ENCODE results near the gene GFOD2. TPM values are rescaled to one million over a fixed set of nuclear protein-coding genes. Genes with fewer than 3 reads are reported as not detected.

The GFOD2 gene
- total and polyA plus RNA-seq, 2 experiments from 2014 or later = 19.3 to 34.3 TPM

DNA sequence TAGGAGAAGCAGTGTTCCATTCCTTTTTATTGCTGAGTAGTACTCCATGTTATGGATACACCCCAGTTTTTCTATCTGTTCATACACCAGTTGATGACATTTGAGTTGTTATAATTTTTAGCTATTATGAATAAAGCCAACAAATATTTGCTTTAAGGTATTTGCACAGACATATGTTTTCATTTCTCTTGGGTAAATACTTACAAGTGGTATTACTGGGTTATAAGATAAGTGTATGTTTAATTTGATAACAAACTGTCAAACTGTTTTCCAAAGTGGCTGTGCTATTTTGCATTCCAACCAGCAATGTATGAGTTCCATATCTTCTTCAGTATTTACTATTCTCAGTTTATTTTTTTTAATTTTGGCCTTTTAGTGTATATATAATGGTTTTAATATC is 27.7 kb upstream of the GFOD2 start:
- no peaks in the 10 kb centered on the region for H3K79me2 ChIP-seq (replicated peaks; ENCODE audit: insufficient read depth)
- Mint-ChIP-seq H3K9me3 (no peaks in the 10 kb centered on the region), H3K4me1 (peaks cover 3% of the 10 kb centered on the region; the same call in 2 of the 3 replicates), H3K4me3 (no peak overlapping the region), H3K27me3 (ENCODE audit: insufficient read depth, low read depth, poor library complexity) (peaks cover 9% of the 10 kb centered on the region), H3K36me3 (ENCODE audit: low read depth) (peaks cover 9% of the 10 kb centered on the region), H3K27ac (no peak overlapping the region)
- H3K36me3 ChIP-seq (ENCODE audit: insufficient read depth) = no peaks in the 10 kb centered on the region
- H2AFZ ChIP-seq = no peak overlapping the region
- H3F3A ChIP-seq (replicated peaks; ENCODE audit: low read depth) = no peaks in the 10 kb centered on the region
- TF ChIP-seq, protein P1, sequence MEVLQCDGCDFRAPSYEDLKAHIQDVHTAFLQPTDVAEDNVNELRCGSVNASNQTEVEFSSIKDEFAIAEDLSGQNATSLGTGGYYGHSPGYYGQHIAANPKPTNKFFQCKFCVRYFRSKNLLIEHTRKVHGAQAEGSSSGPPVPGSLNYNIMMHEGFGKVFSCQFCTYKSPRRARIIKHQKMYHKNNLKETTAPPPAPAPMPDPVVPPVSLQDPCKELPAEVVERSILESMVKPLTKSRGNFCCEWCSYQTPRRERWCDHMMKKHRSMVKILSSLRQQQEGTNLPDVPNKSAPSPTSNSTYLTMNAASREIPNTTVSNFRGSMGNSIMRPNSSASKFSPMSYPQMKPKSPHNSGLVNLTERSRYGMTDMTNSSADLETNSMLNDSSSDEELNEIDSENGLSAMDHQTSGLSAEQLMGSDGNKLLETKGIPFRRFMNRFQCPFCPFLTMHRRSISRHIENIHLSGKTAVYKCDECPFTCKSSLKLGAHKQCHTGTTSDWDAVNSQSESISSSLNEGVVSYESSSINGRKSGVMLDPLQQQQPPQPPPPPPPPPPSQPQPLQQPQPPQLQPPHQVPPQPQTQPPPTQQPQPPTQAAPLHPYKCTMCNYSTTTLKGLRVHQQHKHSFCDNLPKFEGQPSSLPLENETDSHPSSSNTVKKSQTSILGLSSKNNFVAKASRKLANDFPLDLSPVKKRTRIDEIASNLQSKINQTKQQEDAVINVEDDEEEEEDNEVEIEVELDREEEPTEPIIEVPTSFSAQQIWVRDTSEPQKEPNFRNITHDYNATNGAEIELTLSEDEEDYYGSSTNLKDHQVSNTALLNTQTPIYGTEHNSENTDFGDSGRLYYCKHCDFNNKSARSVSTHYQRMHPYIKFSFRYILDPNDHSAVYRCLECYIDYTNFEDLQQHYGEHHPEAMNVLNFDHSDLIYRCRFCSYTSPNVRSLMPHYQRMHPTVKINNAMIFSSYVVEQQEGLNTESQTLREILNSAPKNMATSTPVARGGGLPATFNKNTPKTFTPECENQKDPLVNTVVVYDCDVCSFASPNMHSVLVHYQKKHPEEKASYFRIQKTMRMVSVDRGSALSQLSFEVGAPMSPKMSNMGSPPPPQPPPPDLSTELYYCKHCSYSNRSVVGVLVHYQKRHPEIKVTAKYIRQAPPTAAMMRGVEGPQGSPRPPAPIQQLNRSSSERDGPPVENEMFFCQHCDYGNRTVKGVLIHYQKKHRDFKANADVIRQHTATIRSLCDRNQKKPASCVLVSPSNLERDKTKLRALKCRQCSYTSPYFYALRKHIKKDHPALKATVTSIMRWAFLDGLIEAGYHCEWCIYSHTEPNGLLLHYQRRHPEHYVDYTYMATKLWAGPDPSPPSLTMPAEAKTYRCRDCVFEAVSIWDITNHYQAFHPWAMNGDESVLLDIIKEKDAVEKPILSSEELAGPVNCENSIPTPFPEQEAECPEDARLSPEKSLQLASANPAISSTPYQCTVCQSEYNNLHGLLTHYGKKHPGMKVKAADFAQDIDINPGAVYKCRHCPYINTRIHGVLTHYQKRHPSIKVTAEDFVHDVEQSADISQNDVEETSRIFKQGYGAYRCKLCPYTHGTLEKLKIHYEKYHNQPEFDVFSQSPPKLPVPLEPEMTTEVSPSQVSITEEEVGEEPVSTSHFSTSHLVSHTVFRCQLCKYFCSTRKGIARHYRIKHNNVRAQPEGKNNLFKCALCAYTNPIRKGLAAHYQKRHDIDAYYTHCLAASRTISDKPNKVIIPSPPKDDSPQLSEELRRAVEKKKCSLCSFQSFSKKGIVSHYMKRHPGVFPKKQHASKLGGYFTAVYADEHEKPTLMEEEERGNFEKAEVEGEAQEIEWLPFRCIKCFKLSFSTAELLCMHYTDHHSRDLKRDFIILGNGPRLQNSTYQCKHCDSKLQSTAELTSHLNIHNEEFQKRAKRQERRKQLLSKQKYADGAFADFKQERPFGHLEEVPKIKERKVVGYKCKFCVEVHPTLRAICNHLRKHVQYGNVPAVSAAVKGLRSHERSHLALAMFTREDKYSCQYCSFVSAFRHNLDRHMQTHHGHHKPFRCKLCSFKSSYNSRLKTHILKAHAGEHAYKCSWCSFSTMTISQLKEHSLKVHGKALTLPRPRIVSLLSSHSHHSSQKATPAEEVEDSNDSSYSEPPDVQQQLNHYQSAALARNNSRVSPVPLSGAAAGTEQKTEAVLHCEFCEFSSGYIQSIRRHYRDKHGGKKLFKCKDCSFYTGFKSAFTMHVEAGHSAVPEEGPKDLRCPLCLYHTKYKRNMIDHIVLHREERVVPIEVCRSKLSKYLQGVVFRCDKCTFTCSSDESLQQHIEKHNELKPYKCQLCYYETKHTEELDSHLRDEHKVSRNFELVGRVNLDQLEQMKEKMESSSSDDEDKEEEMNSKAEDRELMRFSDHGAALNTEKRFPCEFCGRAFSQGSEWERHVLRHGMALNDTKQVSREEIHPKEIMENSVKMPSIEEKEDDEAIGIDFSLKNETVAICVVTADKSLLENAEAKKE (CRISPR knock-in tag; IDR thresholded peaks at IDR 0.05) = no peak
- H3K4me3 ChIP-seq = no peak overlapping the region
- H4K20me1 ChIP-seq (replicated peaks; ENCODE audit: insufficient read depth) = no peaks in the 10 kb centered on the region
- no peaks in the 10 kb centered on the region for H3K4me1 ChIP-seq (ENCODE audit: insufficient read depth)
- H3K4me2 ChIP-seq = no peak overlapping the region
- no peaks in the 10 kb centered on the region for H3K27me3 ChIP-seq (ENCODE audit: insufficient read depth)
- no peak overlapping the region for H3K27ac ChIP-seq (ENCODE audit: low read depth)
- ATAC-seq (no peak), DNase-seq (ENCODE audit: low spot score) (no peak)
- H3K9me2 ChIP-seq (ENCODE audit: insufficient read depth) = no peaks in the 10 kb centered on the region

DNA sequence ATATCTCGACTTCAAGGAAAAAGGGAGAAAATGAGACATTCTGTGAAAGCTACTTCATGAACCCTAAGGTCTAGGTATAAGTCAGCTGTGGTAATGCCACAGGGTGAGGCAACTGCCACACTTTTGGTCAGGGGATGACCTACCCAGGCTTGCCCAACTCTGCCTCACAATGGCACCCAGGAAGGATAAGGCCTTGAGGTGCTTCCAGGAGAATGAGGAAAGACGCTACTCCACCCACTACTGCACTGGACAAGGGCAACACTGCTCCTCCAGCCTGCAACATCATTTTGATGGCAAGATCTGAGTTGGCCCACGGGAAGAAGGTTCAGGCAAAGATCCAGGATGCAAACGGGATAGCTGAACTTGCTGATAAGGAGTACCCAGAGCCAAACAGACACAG is 22.0 kb upstream of the GFOD2 start:
- DNase-seq (ENCODE audit: low spot score) (no peak), ATAC-seq (no peak)
- no peak overlapping the region; the same call in 1 of the 2 replicates for H3K27ac Mint-ChIP-seq
- H3K36me3 Mint-ChIP-seq (ENCODE audit: low read depth) = peaks cover 22% of the 10 kb centered on the region
- H3K36me3 ChIP-seq (ENCODE audit: insufficient read depth) = no peaks in the 10 kb centered on the region
- H3K79me2 ChIP-seq (replicated peaks; ENCODE audit: insufficient read depth) = no peaks in the 10 kb centered on the region
- H3K9me3 Mint-ChIP-seq = no peaks in the 10 kb centered on the region; the same call in 2 of the 3 replicates
- peaks cover 3% of the 10 kb centered on the region for H4K20me1 ChIP-seq (replicated peaks; ENCODE audit: insufficient read depth)
- no peaks in the 10 kb centered on the region for H3K4me1 Mint-ChIP-seq
- no peak overlapping the region for H3K27ac ChIP-seq (ENCODE audit: low read depth)
- no peak overlapping the region for H3K4me3 Mint-ChIP-seq
- H2AFZ ChIP-seq = no peak overlapping the region
- no peaks in the 10 kb centered on the region for H3K27me3 ChIP-seq (ENCODE audit: insufficient read depth)
- H3K9me2 ChIP-seq (ENCODE audit: insufficient read depth) = no peaks in the 10 kb centered on the region
- no peaks in the 10 kb centered on the region for H3K4me1 ChIP-seq (ENCODE audit: insufficient read depth)
- H3K27me3 Mint-ChIP-seq (ENCODE audit: insufficient read depth, low read depth, poor library complexity) = peaks cover 8% of the 10 kb centered on the region
- no peaks in the 10 kb centered on the region for H3F3A ChIP-seq (replicated peaks; ENCODE audit: low read depth)
- H3K4me3 ChIP-seq = no peak overlapping the region
- no peak overlapping the region for H3K4me2 ChIP-seq
- TF ChIP-seq ZNF114 (CRISPR knock-in tag; IDR thresholded peaks at IDR 0.05) = no peak
- TF ChIP-seq, protein P1 (CRISPR knock-in tag; IDR thresholded peaks at IDR 0.05) = no peak
- TF ChIP-seq JUNB (IDR thresholded peaks at IDR 0.05; ENCODE audit: unreplicated experiment) = no peak
- TF ChIP-seq CREB1 (CRISPR knock-in tag; IDR thresholded peaks at IDR 0.05; ENCODE audit: low read depth) = no peak
- TF ChIP-seq ZNF331 (CRISPR knock-in tag; IDR thresholded peaks at IDR 0.05; ENCODE audit: low read depth) = no peak

Data from GM23338 (cell line).